ENCODE results near the gene ACD.
A peak's percentile ranks its signal among the peaks of the same experiment; 100 is the strongest.

Gene ACD

GRCh38 chr16:67645397-67646121 is 14.5 kb downstream of the ACD start:
- peak in 1 of 2 donors; percentile 30 for DNase-seq

GRCh38 chr16:67644038-67644437 is 16.0 kb downstream of the ACD start:
- DNase-seq: no peak

GRCh38 chr16:67641779-67642708 is 18.0 kb downstream of the ACD start:
- no peak for DNase-seq

GRCh38 chr16:67637625-67638024 is 22.4 kb downstream of the ACD start:
- DNase-seq: no peak

GRCh38 chr16:67636713-67637112 is 23.3 kb downstream of the ACD start:
- no peak for DNase-seq

- no peak for DNase-seq
Observed at GRCh38 chr16:67632415-67633172, 27.5 kb downstream of the ACD start.

- no peak for DNase-seq
Observed at GRCh38 chr16:67628216-67628615, 31.8 kb downstream of the ACD start.

- peak in 1 of 2 donors; percentile 3 for DNase-seq
Observed at GRCh38 chr16:67613808-67614207, 46.3 kb downstream of the ACD start.

GRCh38 chr16:67608364-67608763 is 51.7 kb downstream of the ACD start:
- no peak for DNase-seq
